Uterus (tissue), 2 donors: ENCODE measurements around the gene PDPK1.
"Not testable (repeated sequence)": the region's sequence is repeated elsewhere in the genome, so short reads cannot be mapped to it uniquely, and the experiment has no call there.

Experiments
- CTCF ChIP-seq, 4 experiments: fragments of 200-600 bp in 2 of 4; fragments of 450-650 bp in 2 of 4; sonication (generic) in 2 of 4; IDR thresholded peaks; one replicate each; pipeline ENCODE4 v1.5.1; 2016 to 2019; ENCODE audit warnings: antibody characterized with exemption in 4 of 4, mild to moderate bottlenecking in 2 of 4, moderate library complexity in 1 of 4
- POLR2A ChIP-seq, 2 donors: fragments of 450-650 bp; IDR thresholded peaks; one replicate each; pipeline ENCODE4 v1.6.1; 2016; ENCODE audit warnings: antibody characterized with exemption in 2 of 2, mild to moderate bottlenecking in 1 of 2, moderate library complexity in 1 of 2

- TF ChIP-seq CTCF, POLR2A (IDR thresholded peaks at IDR 0.05): not testable (repeated sequence)
Measured at GRCh38 chr16:2642561-2642960, 104.7 kb downstream of the PDPK1 start.
